BLaER1 treated with 17β-estradiol and CSF1 and Interleukin-3, amounts not matched to agents 10 nM and 100 nM (cell line): Measurements from ENCODE around the gene TRAPPC2L.
A peak's percentile ranks its signal among the peaks of the same experiment; 100 is the strongest.
"Not testable (repeated sequence)": the region's sequence is repeated elsewhere in the genome, so short reads cannot be mapped to it uniquely, and the experiment has no call there.

ENCODE experiments used
- H3K27ac ChIP-seq, 11 experiments: shearing (Covaris generic); formaldehyde crosslinking; 2 replicates each; pipeline ENCODE4 v1.8.1; 2022
- H3K27me3 ChIP-seq, 11 experiments: shearing (Covaris generic); formaldehyde crosslinking; 2 replicates each; pipeline ENCODE4 v1.8.1; 2022
- H3K36me3 ChIP-seq, 11 experiments: shearing (Covaris generic); formaldehyde crosslinking; 2 replicates each; pipeline ENCODE4 v1.8.1; 2022
- H3K4me1 ChIP-seq, 10 experiments: shearing (Covaris generic); formaldehyde crosslinking; 2 replicates each; pipeline ENCODE4 v1.8.1; 2022
- H3K4me2 ChIP-seq, 11 experiments: shearing (Covaris generic); formaldehyde crosslinking; 2 replicates each; pipeline ENCODE4 v1.8.1; 2022
- H3K4me3 ChIP-seq, 10 experiments: shearing (Covaris generic); formaldehyde crosslinking; 2 replicates each; pipeline ENCODE4 v1.8.1; 2022
- H3K9ac ChIP-seq, 11 experiments: shearing (Covaris generic); formaldehyde crosslinking; 2 replicates each; pipeline ENCODE4 v1.8.1; 2022
- H3K9me3 ChIP-seq, 11 experiments: shearing (Covaris generic); formaldehyde crosslinking; replicated peaks in 1 of 11; 2 replicates each; pipeline ENCODE4 v1.8.1; 2022
- H4K20me1 ChIP-seq, 11 experiments: shearing (Covaris generic); formaldehyde crosslinking; 2 replicates each; pipeline ENCODE4 v1.8.1; 2022
- Cebpa-rat ChIP-seq, 11 experiments: shearing (Covaris generic); IDR thresholded peaks; 2 replicates each; pipeline ENCODE4 v1.8.1; 2022

TRAPPC2L gene

DNA sequence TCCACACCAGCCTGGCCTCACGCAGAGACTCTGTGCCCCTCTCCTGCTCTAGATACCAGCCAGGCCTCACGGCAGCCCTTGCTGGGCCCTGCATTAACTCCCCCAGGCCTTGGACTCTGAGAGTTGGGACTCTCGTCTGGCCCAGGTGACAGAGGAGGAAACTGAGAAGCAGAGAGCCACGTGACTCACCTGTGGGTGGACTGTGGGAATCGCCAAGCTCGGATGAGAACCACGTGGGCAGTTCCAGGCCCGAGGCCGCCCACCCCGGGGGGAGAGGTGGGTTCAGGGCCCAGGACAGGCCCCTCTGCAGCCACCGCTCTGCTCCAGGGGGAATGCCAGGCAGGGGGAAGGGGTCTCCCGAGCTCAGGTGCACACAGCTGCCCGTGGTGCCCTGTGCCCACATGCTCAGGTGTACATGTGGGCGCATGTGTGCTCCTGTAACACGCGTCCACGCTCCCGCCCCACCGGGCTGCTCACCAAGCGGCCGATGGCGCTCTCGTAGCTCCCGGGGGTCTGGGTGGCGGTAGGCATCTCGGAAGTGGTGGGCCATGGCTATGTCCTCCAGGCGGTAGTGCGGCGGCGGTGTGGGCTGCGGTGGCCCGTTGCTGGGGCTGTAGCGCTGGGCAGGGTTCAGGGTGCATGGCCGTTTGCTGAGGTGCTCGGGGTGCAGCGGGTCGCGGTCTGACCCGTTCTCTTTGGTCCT lies 27.8 kb downstream of the TRAPPC2L start:
- H3K4me2 ChIP-seq, result peak overlapping the region in 7 of 11 experiments; percentile 1 to 91 (median 82); a peak in 13 of 22 replicates
- peaks cover 10 to 77% (median 52%) of the 10 kb centered on the region in 11 experiments; a peak in 21 of 22 replicates for H3K36me3 ChIP-seq
- no peaks in the 10 kb centered on the region for H3K27me3 ChIP-seq
- TF ChIP-seq Cebpa-rat (IDR thresholded peaks at IDR 0.05), result no peak
- H3K9me3 ChIP-seq, result peaks cover 4 to 5% (median 4%) of the 10 kb centered on the region in 11 experiments; a peak in 20 of 22 replicates
- no peak overlapping the region for H3K4me3 ChIP-seq
- H3K9ac ChIP-seq, result peak overlapping the region in 2 of 11 experiments; percentile 24 to 27; a peak in 2 of 22 replicates
- peaks cover 33 to 94% (median 82%) of the 10 kb centered on the region in 10 experiments for H3K4me1 ChIP-seq
- peak overlapping the region in 3 of 11 experiments; percentile 13 to 45 (median 27); a peak in 3 of 22 replicates for H3K27ac ChIP-seq
- peaks cover 11 to 73% (median 32%) of the 10 kb centered on the region in 11 experiments; a peak in 16 of 22 replicates for H4K20me1 ChIP-seq

GRCh38 chr16:88885693-88886280 lies 28.9 kb downstream of the TRAPPC2L start:
- peak overlapping the region in 6 of 11 experiments; percentile 79 to 91 (median 83); a peak in 11 of 22 replicates for H3K4me2 ChIP-seq
- peaks cover 9 to 74% (median 32%) of the 10 kb centered on the region in 11 experiments; a peak in 16 of 22 replicates for H4K20me1 ChIP-seq
- TF ChIP-seq Cebpa-rat (IDR thresholded peaks at IDR 0.05), result no peak
- H3K9me3 ChIP-seq, result peaks cover 10 to 15% (median 14%) of the 10 kb centered on the region in 11 experiments; a peak in 21 of 22 replicates
- 0 out of 22 replicates have a peak overlapping the region, but pooled peaks of 1 of the 11 experiments have one; percentile 76 for H3K27ac ChIP-seq
- H3K36me3 ChIP-seq, result peaks cover 18 to 78% (median 57%) of the 10 kb centered on the region in 11 experiments
- no peaks in the 10 kb centered on the region for H3K27me3 ChIP-seq
- no peak overlapping the region for H3K9ac ChIP-seq
- H3K4me1 ChIP-seq, result peaks cover 33 to 84% (median 75%) of the 10 kb centered on the region in 10 experiments
- no peak overlapping the region for H3K4me3 ChIP-seq

DNA sequence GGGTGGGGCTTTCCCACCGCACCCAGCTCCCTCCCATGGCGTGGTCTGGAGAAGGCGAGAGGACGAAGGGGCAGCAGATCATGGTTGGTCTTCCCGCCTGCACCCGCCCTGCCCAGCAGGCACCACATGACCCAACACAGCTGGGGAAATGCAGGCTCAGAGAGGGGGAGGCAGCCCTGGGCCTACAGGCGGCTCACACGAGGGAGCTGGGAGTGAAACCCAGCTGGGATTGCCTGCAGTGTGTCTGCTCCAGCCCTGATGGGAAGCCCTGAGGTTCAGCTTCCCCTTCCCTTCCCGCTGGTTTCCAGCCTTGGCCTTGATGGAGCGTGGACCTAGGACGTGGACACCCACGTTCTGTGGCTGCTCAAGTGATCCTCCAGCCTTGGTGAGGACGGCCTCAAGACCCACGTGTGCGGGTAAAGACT lies 29.5 kb downstream of the TRAPPC2L start:
- Histone ChIP-seq H3K4me2 (peak overlapping the region in 9 of 11 experiments; percentile 76 to 91 (median 80); a peak in 16 of 22 replicates), H3K4me3 (no peak overlapping the region), H3K27me3 (no peaks in the 10 kb centered on the region), H3K36me3 (peaks cover 18 to 78% (median 64%) of the 10 kb centered on the region in 11 experiments), H3K9ac (peak overlapping the region in 2 of 11 experiments; percentile 65 to 66; a peak in 1 of 22 replicates), H3K9me3 (peaks cover 10 to 17% (median 14%) of the 10 kb centered on the region in 11 experiments; a peak in 21 of 22 replicates), H3K4me1 (peaks cover 33 to 82% (median 68%) of the 10 kb centered on the region in 10 experiments), H4K20me1 (peaks cover 9 to 76% (median 31%) of the 10 kb centered on the region in 11 experiments; a peak in 17 of 22 replicates), H3K27ac (peak overlapping the region in 3 of 11 experiments; percentile 49 to 76 (median 74); a peak in 4 of 22 replicates)
- TF ChIP-seq Cebpa-rat (IDR thresholded peaks at IDR 0.05), result no peak

- H3K36me3 ChIP-seq, result peaks cover 18 to 78% (median 66%) of the 10 kb centered on the region in 11 experiments
- no peak for TF ChIP-seq Cebpa-rat (IDR thresholded peaks at IDR 0.05)
- peak overlapping the region in 6 of 11 experiments; percentile 29 to 69 (median 59); a peak in 10 of 22 replicates for H3K9ac ChIP-seq
- H3K4me2 ChIP-seq, result peak overlapping the region; percentile 59 to 91 (median 80)
- H3K27me3 ChIP-seq, result no peaks in the 10 kb centered on the region
- peak overlapping the region in 4 of 11 experiments; percentile 49 to 76 (median 65); a peak in 8 of 22 replicates for H3K27ac ChIP-seq
- peaks cover 13 to 76% (median 28%) of the 10 kb centered on the region in 11 experiments; a peak in 17 of 22 replicates for H4K20me1 ChIP-seq
- peaks cover 10 to 17% (median 14%) of the 10 kb centered on the region in 11 experiments; a peak in 21 of 22 replicates for H3K9me3 ChIP-seq
- H3K4me3 ChIP-seq, result no peak overlapping the region
- peaks cover 31 to 82% (median 67%) of the 10 kb centered on the region in 10 experiments for H3K4me1 ChIP-seq
These were observed 30.1 kb downstream of the TRAPPC2L start for GRCh38 chr16:88886845-88887521.

DNA sequence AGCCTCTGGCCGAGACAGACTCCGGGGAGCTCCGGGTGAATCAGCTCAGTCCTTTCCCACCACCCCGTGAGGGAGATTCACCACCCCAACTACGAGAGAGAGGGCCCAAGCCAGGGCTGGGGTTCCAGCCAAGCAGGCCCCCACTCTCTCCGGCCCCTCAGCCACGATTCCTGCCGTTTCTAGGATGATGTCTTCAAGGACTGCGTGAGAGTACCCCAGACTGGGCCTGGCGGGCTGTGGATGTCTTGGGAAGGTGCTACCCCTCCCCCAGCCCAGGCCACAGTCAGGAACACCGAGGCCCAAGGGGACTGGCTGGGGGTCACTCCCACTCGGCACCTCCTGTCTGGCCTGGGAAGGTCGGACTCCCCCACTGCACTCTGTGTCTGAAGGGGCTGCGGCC lies 31.1 kb downstream of the TRAPPC2L start:
- peaks cover 21 to 83% (median 67%) of the 10 kb centered on the region in 10 experiments for H3K4me1 ChIP-seq

DNA sequence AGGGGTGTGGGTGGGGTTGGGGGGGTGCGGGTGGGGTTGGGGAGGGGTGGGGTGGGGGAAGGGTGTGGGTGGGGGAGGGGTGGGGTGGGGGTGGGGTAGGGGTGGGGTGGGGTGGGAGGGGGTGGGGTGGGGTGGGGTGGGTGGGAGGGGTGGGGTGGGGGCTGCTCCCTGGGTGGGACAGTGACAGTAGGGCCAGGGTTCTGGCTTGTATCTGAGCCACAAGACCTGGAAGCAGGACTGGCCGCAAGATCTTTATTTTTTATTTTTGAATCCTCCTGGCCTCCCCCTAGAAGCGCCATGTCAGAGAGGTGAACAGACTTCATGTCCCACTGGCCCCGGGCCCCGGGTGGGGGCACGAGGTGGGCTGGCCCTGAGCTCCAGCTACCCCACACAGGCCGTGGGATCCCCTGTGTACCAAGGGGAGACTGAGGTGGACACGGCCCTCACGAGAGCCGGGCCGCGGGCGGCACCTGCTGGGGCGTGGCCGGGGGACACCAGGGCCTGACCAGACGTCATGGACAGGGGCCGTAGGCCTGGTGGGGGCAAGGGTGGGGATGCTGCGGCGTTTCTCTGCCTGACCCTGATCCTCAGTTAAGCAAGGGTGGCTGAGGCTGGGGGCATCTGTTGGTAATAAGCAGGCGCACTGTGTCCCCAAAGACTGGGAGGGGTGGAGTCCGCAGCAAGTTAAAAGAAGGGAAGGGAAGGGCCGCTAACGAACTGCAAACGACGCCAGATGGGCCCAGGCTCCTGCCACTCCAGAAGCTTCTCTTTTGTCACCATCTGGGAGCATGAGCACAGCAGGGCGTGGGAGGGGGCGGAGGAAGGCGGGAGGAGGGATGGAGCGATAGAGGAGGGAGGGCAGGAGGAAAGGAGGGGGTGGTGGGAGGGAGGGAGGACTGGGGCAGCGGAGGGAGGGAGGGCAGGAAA lies 31.8 kb downstream of the TRAPPC2L start:
- H3K27ac ChIP-seq, result peak overlapping the region in 8 of 11 experiments; percentile 51 to 78 (median 70); a peak in 16 of 22 replicates
- H3K9ac ChIP-seq, result peak overlapping the region in 6 of 11 experiments; percentile 33 to 69 (median 51); a peak in 7 of 22 replicates
- H3K27me3 ChIP-seq, result no peaks in the 10 kb centered on the region
- H4K20me1 ChIP-seq, result peaks cover 25 to 76% (median 46%) of the 10 kb centered on the region in 11 experiments; a peak in 19 of 22 replicates
- peak overlapping the region; percentile 56 to 91 (median 77); a peak in 21 of 22 replicates for H3K4me2 ChIP-seq
- H3K4me1 ChIP-seq, result peaks cover 21 to 83% (median 71%) of the 10 kb centered on the region in 10 experiments
- H3K9me3 ChIP-seq, result peaks cover 10 to 17% (median 14%) of the 10 kb centered on the region in 11 experiments; a peak in 21 of 22 replicates
- TF ChIP-seq Cebpa-rat (IDR thresholded peaks at IDR 0.05), result no peak
- no peak overlapping the region for H3K4me3 ChIP-seq
- H3K36me3 ChIP-seq, result peaks cover 18 to 64% (median 52%) of the 10 kb centered on the region in 11 experiments

More for the DNA sequence above, 31.1 kb downstream of the TRAPPC2L start:
- Histone ChIP-seq H3K36me3 (peaks cover 18 to 71% (median 58%) of the 10 kb centered on the region in 11 experiments), H3K4me2 (peak overlapping the region; percentile 59 to 91 (median 80)), H3K9ac (peak overlapping the region in 9 of 11 experiments; percentile 23 to 69 (median 60); a peak in 16 of 22 replicates), H3K27ac (peak overlapping the region in 10 of 11 experiments; percentile 17 to 77 (median 66); a peak in 18 of 22 replicates), H3K4me3 (no peak overlapping the region; a peak in 1 of 20 replicates), H4K20me1 (peaks cover 19 to 76% (median 39%) of the 10 kb centered on the region in 11 experiments; a peak in 18 of 22 replicates), H3K27me3 (no peaks in the 10 kb centered on the region), H3K9me3 (peaks cover 10 to 17% (median 14%) of the 10 kb centered on the region in 11 experiments; a peak in 21 of 22 replicates)
- TF ChIP-seq Cebpa-rat (IDR thresholded peaks at IDR 0.05), result no peak

- not testable (repeated sequence) for H3K27me3 ChIP-seq, H3K9ac ChIP-seq, H3K4me3 ChIP-seq, H3K27ac ChIP-seq, H3K4me2 ChIP-seq
- peaks cover 32 to 73% (median 49%) of the 10 kb centered on the region in 11 experiments; a peak in 21 of 22 replicates for H4K20me1 ChIP-seq
- peaks cover 10 to 17% (median 14%) of the 10 kb centered on the region in 11 experiments; a peak in 21 of 22 replicates for H3K9me3 ChIP-seq
- peaks cover 14 to 53% (median 43%) of the 10 kb centered on the region in 11 experiments for H3K36me3 ChIP-seq
- peaks cover 22 to 80% (median 69%) of the 10 kb centered on the region in 10 experiments for H3K4me1 ChIP-seq
These were observed 32.9 kb downstream of the TRAPPC2L start for GRCh38 chr16:88889702-88890352.
